ENCODE results near the gene CER1. TPM values are rescaled to one million over a fixed set of nuclear protein-coding genes. Genes with fewer than 3 reads are reported as not detected.

CER1 gene
- total and polyA plus RNA-seq, 2 donors (not counting 1 experiment from before 2014, with no cell fraction given): not detected

DNA sequence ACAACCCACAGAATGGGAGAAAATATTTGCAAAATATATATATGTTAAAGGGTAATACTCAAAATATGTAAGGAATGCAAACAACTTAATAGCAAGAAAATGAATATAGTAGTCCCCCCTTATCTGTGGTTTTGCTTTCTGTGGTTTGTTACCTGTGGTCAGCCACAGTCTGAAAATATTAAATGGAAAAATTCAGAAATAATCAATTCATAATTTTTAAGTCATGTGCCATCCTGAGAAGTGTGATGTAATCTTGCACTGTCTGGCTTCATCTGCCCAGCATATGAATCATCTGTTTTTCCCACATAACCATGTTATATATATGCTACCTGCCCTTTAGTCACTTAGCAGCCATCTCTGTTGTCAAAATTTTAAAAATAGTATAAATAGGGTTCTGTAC lies 11.7 kb downstream of the CER1 start:
- Histone ChIP-seq H2AFZ (ENCODE audit: low read length) (no peak overlapping the region), H3K36me3 (ENCODE audit: control insufficient read depth, insufficient read depth, low read length) (no peaks in the 10 kb centered on the region), H3K27me3 (ENCODE audit: control insufficient read depth, insufficient read depth, low read length) (no peaks in the 10 kb centered on the region), H3K4me3 (replicated peaks in 1 of 4; ENCODE audit: control extremely low read depth in 1 of 4, insufficient read depth in 1 of 4, low read depth in 3 of 4, low read length in 4 of 4) (no peak overlapping the region), H3K27ac (ENCODE audit: insufficient read depth, low read length) (no peak overlapping the region), H3K9me3 (ENCODE audit: control insufficient read depth, insufficient read depth, low read depth, low read length) (no peaks in the 10 kb centered on the region), H4K20me1 (ENCODE audit: control insufficient read depth, extremely low read depth, insufficient read depth, low read length) (no peaks in the 10 kb centered on the region), H3K4me2 (ENCODE audit: extremely low read depth, insufficient read depth, low read length) (no peak overlapping the region), H3K4me1 (ENCODE audit: control insufficient read depth, extremely low read depth, insufficient read depth, low read length) (no peaks in the 10 kb centered on the region), H3K79me2 (ENCODE audit: control insufficient read depth, insufficient read depth, low read length) (no peaks in the 10 kb centered on the region), H3K9ac (ENCODE audit: insufficient read depth, low read length) (no peak overlapping the region)
- TF ChIP-seq EZH2 (IDR thresholded peaks at IDR 0.05; ENCODE audit: low read length, missing control alignments): no peak
- TF ChIP-seq, protein P1, sequence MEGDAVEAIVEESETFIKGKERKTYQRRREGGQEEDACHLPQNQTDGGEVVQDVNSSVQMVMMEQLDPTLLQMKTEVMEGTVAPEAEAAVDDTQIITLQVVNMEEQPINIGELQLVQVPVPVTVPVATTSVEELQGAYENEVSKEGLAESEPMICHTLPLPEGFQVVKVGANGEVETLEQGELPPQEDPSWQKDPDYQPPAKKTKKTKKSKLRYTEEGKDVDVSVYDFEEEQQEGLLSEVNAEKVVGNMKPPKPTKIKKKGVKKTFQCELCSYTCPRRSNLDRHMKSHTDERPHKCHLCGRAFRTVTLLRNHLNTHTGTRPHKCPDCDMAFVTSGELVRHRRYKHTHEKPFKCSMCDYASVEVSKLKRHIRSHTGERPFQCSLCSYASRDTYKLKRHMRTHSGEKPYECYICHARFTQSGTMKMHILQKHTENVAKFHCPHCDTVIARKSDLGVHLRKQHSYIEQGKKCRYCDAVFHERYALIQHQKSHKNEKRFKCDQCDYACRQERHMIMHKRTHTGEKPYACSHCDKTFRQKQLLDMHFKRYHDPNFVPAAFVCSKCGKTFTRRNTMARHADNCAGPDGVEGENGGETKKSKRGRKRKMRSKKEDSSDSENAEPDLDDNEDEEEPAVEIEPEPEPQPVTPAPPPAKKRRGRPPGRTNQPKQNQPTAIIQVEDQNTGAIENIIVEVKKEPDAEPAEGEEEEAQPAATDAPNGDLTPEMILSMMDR (conservative IDR thresholded peaks at IDR 0.05 in 1 of 2, IDR thresholded peaks at IDR 0.05 in 1 of 2; ENCODE audit: low read depth in 1 of 2, low read length in 2 of 2): no peak
- peak; percentile 15 to 54 for DNase-seq (ENCODE audit: low read depth in 2 of 2)

DNA sequence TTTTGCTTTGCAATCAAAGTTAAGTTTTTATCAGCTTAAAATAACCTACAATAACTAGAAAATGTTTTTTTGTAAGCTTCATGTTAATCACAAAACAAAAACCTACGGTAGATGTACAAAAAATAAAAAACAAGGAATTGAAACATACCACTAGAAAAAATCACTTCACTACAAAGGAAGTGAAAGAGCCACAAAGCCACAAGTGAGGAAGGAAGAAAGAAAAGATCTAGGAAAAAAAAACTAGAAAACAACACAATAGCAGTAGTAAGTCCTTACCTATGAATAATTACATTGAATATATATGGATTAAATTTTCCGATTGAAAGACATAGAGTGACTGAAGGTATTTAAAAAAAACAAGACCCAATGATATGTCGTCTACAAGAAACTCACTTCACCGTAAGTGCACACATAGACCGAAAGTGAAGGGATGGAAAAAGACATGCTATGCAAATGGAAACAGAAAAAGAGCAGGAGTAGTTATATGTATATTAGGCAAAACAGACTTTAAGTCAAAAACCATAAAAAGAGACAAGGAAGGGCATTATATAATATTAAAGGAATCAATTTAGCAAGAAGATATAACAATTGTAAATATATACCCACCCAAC lies 15.9 kb downstream of the CER1 start:
- no peaks in the 10 kb centered on the region for H3K4me1 ChIP-seq (ENCODE audit: control insufficient read depth, extremely low read depth, insufficient read depth, low read length)
- no peak overlapping the region for H3K9ac ChIP-seq (ENCODE audit: insufficient read depth, low read length)
- no peaks in the 10 kb centered on the region for H3K9me3 ChIP-seq (ENCODE audit: control insufficient read depth, insufficient read depth, low read depth, low read length)
- no peaks in the 10 kb centered on the region for H4K20me1 ChIP-seq (ENCODE audit: control insufficient read depth, extremely low read depth, insufficient read depth, low read length)
- no peaks in the 10 kb centered on the region for H3K36me3 ChIP-seq (ENCODE audit: control insufficient read depth, insufficient read depth, low read length)
- H3K4me2 ChIP-seq (ENCODE audit: extremely low read depth, insufficient read depth, low read length): no peak overlapping the region
- no peak overlapping the region for H3K27ac ChIP-seq (ENCODE audit: insufficient read depth, low read length)
- DNase-seq (ENCODE audit: low read depth in 2 of 2): no peak
- H3K27me3 ChIP-seq (ENCODE audit: control insufficient read depth, insufficient read depth, low read length): peaks cover 2% of the 10 kb centered on the region
- no peak for TF ChIP-seq EZH2 (IDR thresholded peaks at IDR 0.05; ENCODE audit: low read length, missing control alignments)
- TF ChIP-seq, protein P1 (conservative IDR thresholded peaks at IDR 0.05 in 1 of 2, IDR thresholded peaks at IDR 0.05 in 1 of 2; ENCODE audit: low read depth in 1 of 2, low read length in 2 of 2): no peak
- H2AFZ ChIP-seq (ENCODE audit: low read length): no peak overlapping the region
- no peak overlapping the region for H3K4me3 ChIP-seq (replicated peaks in 1 of 4; ENCODE audit: control extremely low read depth in 1 of 4, insufficient read depth in 1 of 4, low read depth in 3 of 4, low read length in 4 of 4)
- H3K79me2 ChIP-seq (ENCODE audit: control insufficient read depth, insufficient read depth, low read length): no peaks in the 10 kb centered on the region

- Histone ChIP-seq H3K79me2 (ENCODE audit: control insufficient read depth, insufficient read depth, low read length) (no peaks in the 10 kb centered on the region), H3K27me3 (ENCODE audit: control insufficient read depth, insufficient read depth, low read length) (peaks cover 7% of the 10 kb centered on the region), H2AFZ (ENCODE audit: low read length) (no peak overlapping the region), H3K27ac (ENCODE audit: insufficient read depth, low read length) (no peak overlapping the region), H3K9me3 (ENCODE audit: control insufficient read depth, insufficient read depth, low read depth, low read length) (no peaks in the 10 kb centered on the region), H4K20me1 (ENCODE audit: control insufficient read depth, extremely low read depth, insufficient read depth, low read length) (no peaks in the 10 kb centered on the region), H3K4me3 (replicated peaks in 1 of 4; ENCODE audit: control extremely low read depth in 1 of 4, insufficient read depth in 1 of 4, low read depth in 3 of 4, low read length in 4 of 4) (no peak overlapping the region), H3K36me3 (ENCODE audit: control insufficient read depth, insufficient read depth, low read length) (no peaks in the 10 kb centered on the region), H3K4me2 (ENCODE audit: extremely low read depth, insufficient read depth, low read length) (no peak overlapping the region), H3K9ac (ENCODE audit: insufficient read depth, low read length) (no peak overlapping the region), H3K4me1 (ENCODE audit: control insufficient read depth, extremely low read depth, insufficient read depth, low read length) (no peaks in the 10 kb centered on the region)
- TF ChIP-seq EZH2 (IDR thresholded peaks at IDR 0.05; ENCODE audit: low read length, missing control alignments): no peak
- TF ChIP-seq, protein P1 (conservative IDR thresholded peaks at IDR 0.05 in 1 of 2, IDR thresholded peaks at IDR 0.05 in 1 of 2; ENCODE audit: low read depth in 1 of 2, low read length in 2 of 2): no peak
- DNase-seq (ENCODE audit: low read depth in 2 of 2): no peak
Measured at GRCh38 chr9:14705079-14705478, 17.5 kb downstream of the CER1 start.
